PC-3 (cell line): ENCODE results near the gene ATP13A5.

Experiments
- CTCF ChIP-seq: fragments of 300-600 bp; sonication (generic); conservative IDR thresholded peaks from 2 replicates; pipeline ENCODE4 v1.5.1; 2017; ENCODE audit warnings: antibody characterized with exemption, low read depth, mild to moderate bottlenecking, low read length
- EZH2 ChIP-seq: fragments of 300-600 bp; sonication (generic); IDR thresholded peaks from one replicate; pipeline ENCODE4 v1.6.1; 2017; ENCODE audit warnings: antibody characterized with exemption, mild to moderate bottlenecking, low read length; ENCODE audit not compliant: unreplicated experiment
- EZH2phosphoT487 ChIP-seq: fragments of 300-600 bp; sonication (generic); IDR thresholded peaks from 2 replicates; pipeline ENCODE4 v1.6.1; 2018; ENCODE audit warnings: mild to moderate bottlenecking, antibody characterized with exemption, low read length, borderline replicate concordance

GRCh38 chr3:193416629-193417028 is 38.1 kb upstream of the ATP13A5 start:
- TF ChIP-seq CTCF (no peak), EZH2 (no peak), EZH2phosphoT487 (no peak)
